HCT116 (cell line): ENCODE results near the gene B3GALT6. TPM values are rescaled to one million over a fixed set of nuclear protein-coding genes. Genes with fewer than 3 reads are reported as not detected.

ENCODE experiments used
- ATAC-seq: fragments of 200-7000 bp; cut with Tn5 transposase; 2 replicates; pipeline ENCODE4 v1.9.1; 2020; ENCODE audit warnings: mild to moderate bottlenecking, moderate library complexity
- BruUV-seq: library from RNA; stranded (reverse); fragments of 400-500 nt; replicated peaks from 2 replicates; lab custom pipeline; 2021; lab: Mats Ljungman, UMichigan
- CTCF ChIA-PET: fragments of 300-600 bp; sonication (Branson Sonifier 250); formaldehyde crosslinking; loops from one replicate; lab custom pipeline; 2021; ENCODE audit warnings: antibody characterized with exemption; lab: Charles Lee
- POLR2A ChIA-PET: fragments of 300-600, 350-600 bp; sonication (Branson Sonifier 250); formaldehyde crosslinking; loops from one replicate; lab custom pipeline; 2021; ENCODE audit warnings: antibody characterized with exemption; lab: Charles Lee
- RAD21 ChIA-PET, 2 experiments: fragments of 300-600 bp; sonication (Branson Sonifier 250); formaldehyde crosslinking; loops; one replicate each; lab custom pipeline; 2023; ENCODE audit warnings: low total read pairs in 2 of 2; ENCODE audit not compliant: uncharacterized antibody in 2 of 2, unreplicated experiment in 2 of 2, low non-redundant PET in 1 of 2; lab: Charles Lee
- DNase-seq: peaks from one replicate; pipeline ENCODE4 v3.0.0-alpha.2; 2010; ENCODE audit warnings: low read depth, low spot score
- H2AFZ ChIP-seq: fragments of 200-600 bp; shearing (Covaris generic), sonication (generic); 2 replicates; pipeline ENCODE4 v1.6.1; 2017; ENCODE audit warnings: low read depth, mixed run types, mixed read lengths, antibody characterized with exemption, low read length; ENCODE audit not compliant: poor library complexity, severe bottlenecking
- H3K27ac ChIP-seq: 2 replicates; pipeline ENCODE4 v1.5.1; 2012; ENCODE audit warnings: low read depth, low read length
- H3K27me3 ChIP-seq: fragments of 200-600 bp; sonication (generic); 2 replicates; pipeline ENCODE4 v1.6.1; 2016; ENCODE audit warnings: mixed run types, low read length, mixed read lengths; ENCODE audit not compliant: insufficient read depth
- H3K36me3 ChIP-seq, 2 experiments: fragments of 200-500 bp in 1 of 2; fragments of 200-600 bp in 1 of 2; sonication (Bioruptor generic) in 1 of 2; sonication (generic) in 1 of 2; 2 replicates each; pipeline versions ENCODE4 v1.5.1 to v1.6.1; 2014 to 2016; ENCODE audit warnings: low read length in 2 of 2, inconsistent platforms in 1 of 2, mixed read lengths in 1 of 2, mixed run types in 1 of 2; ENCODE audit not compliant: insufficient read depth in 2 of 2, control insufficient read depth in 1 of 2
- H3K4me1 ChIP-seq, 2 experiments: fragments of 200-600 bp in 1 of 2; sonication (generic) in 1 of 2; 2 replicates each; pipeline versions ENCODE4 v1.5.1 to v1.6.1; 2012 to 2017; ENCODE audit warnings: low read length in 2 of 2, inconsistent platforms in 1 of 2, mild to moderate bottlenecking in 1 of 2, mixed read lengths in 1 of 2, mixed run types in 1 of 2, moderate library complexity in 1 of 2; ENCODE audit not compliant: insufficient read depth in 2 of 2, control insufficient read depth in 1 of 2
- H3K4me2 ChIP-seq: fragments of 200-600 bp; sonication (generic); 2 replicates; pipeline ENCODE4 v1.6.1; 2017; ENCODE audit warnings: mixed run types, low read length, mixed read lengths
- H3K4me3 ChIP-seq, 2 experiments: fragments of 200-600 bp in 1 of 2; sonication (generic) in 1 of 2; replicated peaks in 1 of 2; 2 replicates each; pipeline ENCODE4 v1.5.1; 2011 to 2016; ENCODE audit warnings: low read length in 2 of 2, control low read depth in 1 of 2, low read depth in 1 of 2, mild to moderate bottlenecking in 1 of 2, mixed read lengths in 1 of 2, mixed run types in 1 of 2
- H3K79me2 ChIP-seq: fragments of 200-600 bp; sonication (generic); 2 replicates; pipeline ENCODE4 v1.6.1; 2017; ENCODE audit warnings: mild to moderate bottlenecking, mixed run types, low read length, moderate library complexity, mixed read lengths; ENCODE audit not compliant: insufficient read depth
- H3K9ac ChIP-seq: fragments of 200-600 bp; sonication (generic); 2 replicates; pipeline ENCODE4 v1.6.1; 2016; ENCODE audit warnings: low read length, mixed read lengths
- H3K9me2 ChIP-seq: fragments of 200-600 bp; sonication (generic), shearing (Covaris generic); 2 replicates; pipeline ENCODE4 v1.6.1; 2017; ENCODE audit warnings: mixed run types, mild to moderate bottlenecking, moderate library complexity; ENCODE audit not compliant: insufficient read depth
- H3K9me3 ChIP-seq, 2 experiments: fragments of 200-500 bp in 1 of 2; fragments of 200-600 bp in 1 of 2; sonication (Bioruptor generic) in 1 of 2; sonication (generic) in 1 of 2; 2 replicates each; pipeline ENCODE4 v1.6.1; 2014 to 2017; ENCODE audit warnings: low read length in 2 of 2, mixed read lengths in 2 of 2, inconsistent platforms in 1 of 2, low read depth in 1 of 2, mild to moderate bottlenecking in 1 of 2, mixed run types in 1 of 2, moderate library complexity in 1 of 2; ENCODE audit not compliant: control insufficient read depth in 1 of 2, insufficient read depth in 1 of 2
- H4K20me1 ChIP-seq: fragments of 200-600 bp; sonication (generic), shearing (Covaris generic); 2 replicates; pipeline ENCODE4 v1.6.1; 2017; ENCODE audit warnings: mixed run types, mild to moderate bottlenecking, moderate library complexity; ENCODE audit not compliant: insufficient read depth
- CTCF ChIP-seq, 3 experiments: fragments of 200-600 bp in 1 of 3; sonication (generic) in 1 of 3; IDR thresholded peaks in 2 of 3; conservative IDR thresholded peaks in 1 of 3; 2 replicates each; pipeline ENCODE4 v1.5.1; 2012 to 2017; ENCODE audit warnings: low read depth in 2 of 3, low read length in 2 of 3, antibody characterized with exemption in 1 of 3, borderline replicate concordance in 1 of 3, control low read depth in 1 of 3, mild to moderate bottlenecking in 1 of 3, mixed read lengths in 1 of 3, mixed run types in 1 of 3, moderate library complexity in 1 of 3; ENCODE audit not compliant: insufficient read depth in 1 of 3
- EGR1 ChIP-seq: IDR thresholded peaks from 2 replicates; pipeline ENCODE4 v1.6.1; 2012; ENCODE audit warnings: low read depth
- JUND ChIP-seq: IDR thresholded peaks from 2 replicates; pipeline ENCODE4 v1.6.1; 2012
- POLR2AphosphoS5 ChIP-seq: IDR thresholded peaks from 2 replicates; pipeline ENCODE4 v1.6.1; 2011; ENCODE audit warnings: mild to moderate bottlenecking, low read depth, low read length, moderate library complexity
- RAD21 ChIP-seq: IDR thresholded peaks from 2 replicates; pipeline ENCODE4 v1.6.1; 2012; ENCODE audit warnings: low read depth, mild to moderate bottlenecking
- SP1 ChIP-seq: IDR thresholded peaks from 2 replicates; pipeline ENCODE4 v1.6.1; 2012; ENCODE audit warnings: low read depth
- ZFX ChIP-seq: fragments of 450-650 bp; IDR thresholded peaks from 2 replicates; pipeline ENCODE4 v1.6.1; 2017
- ZNF274 ChIP-seq: fragments of 200-500 bp; sonication (Bioruptor generic); IDR thresholded peaks from 2 replicates; pipeline ENCODE4 v1.6.1; 2014; ENCODE audit warnings: mild to moderate bottlenecking, low read depth, low read length, inconsistent platforms
- intact Hi-C: fragments of 100-400 bp; cut with micrococcal nuclease; formaldehyde crosslinking; loops from 2 replicates; pipeline ENCODE4 v1.10.0; 2022
- total RNA-seq: library from RNA; stranded (reverse); gene quantifications from one replicate; pipeline ENCODE4 v1.2.1, GENCODE V29; 2021; ENCODE audit not compliant: unreplicated experiment

B3GALT6 gene
- total RNA-seq, 1 experiment from 2014 or later, result 16.3 TPM

- Histone ChIP-seq H4K20me1 (no peaks in the 10 kb centered on the region), H3K4me2 (no peak overlapping the region), H3K9me2 (no peaks in the 10 kb centered on the region), H3K79me2 (no peaks in the 10 kb centered on the region), H3K27ac (no peak overlapping the region; the same call in 1 of the 2 replicates), H3K4me3 (no peak overlapping the region), H3K9me3 (no peaks in the 10 kb centered on the region), H2AFZ (no peak overlapping the region), H3K27me3 (no peaks in the 10 kb centered on the region), H3K36me3 (peaks cover 5 to 16% of the 10 kb centered on the region in 2 experiments; a peak in 2 of 4 replicates), H3K4me1 (peaks cover 0 to 7% of the 10 kb centered on the region in 2 experiments; a peak in 2 of 4 replicates), H3K9ac (no peak overlapping the region)
- CTCF ChIA-PET, result no interaction called here
- POLR2A ChIA-PET, result no interaction called here
- intact Hi-C loops, result no loop called here
- no peak for DNase-seq
- ATAC-seq, result no peak; the same call in 1 of the 2 replicates
- no TSS peak for BruUV-seq
- RAD21 ChIA-PET, result no interaction called here
- TF ChIP-seq ZNF274, result no peak
- no peak for TF ChIP-seq JUND
- no peak for TF ChIP-seq ZFX
- TF ChIP-seq SP1, result no peak
- no peak for TF ChIP-seq RAD21
- TF ChIP-seq POLR2AphosphoS5, result no peak
- no peak for TF ChIP-seq CTCF (IDR thresholded peaks at IDR 0.05 in 2 of 3, conservative IDR thresholded peaks at IDR 0.05 in 1 of 3; ENCODE audit: borderline replicate concordance in 1 of 3, insufficient read depth in 1 of 3, low read depth in 2 of 3, low read length in 2 of 3)
- no peak for TF ChIP-seq EGR1
Measured at GRCh38 chr1:1215881-1216605, 16.0 kb upstream of the B3GALT6 start.
